ENCODE data around the gene UBASH3B.

Gene UBASH3B

GRCh38 chr11:122650619-122651018, 4.9 kb upstream of the UBASH3B start:
- Histone ChIP-seq H3K36me3 (ENCODE audit: insufficient read depth, low read length) (no peaks in the 10 kb centered on the region), H3K4me3 (ENCODE audit: low read length) (no peak overlapping the region), H3K9me3 (replicated peaks; ENCODE audit: low read length) (no peaks in the 10 kb centered on the region), H3K4me1 (ENCODE audit: control insufficient read depth, insufficient read depth, low read length) (peaks cover 24% of the 10 kb centered on the region), H3K9ac (ENCODE audit: low read depth, low read length) (no peak overlapping the region), H3K4me2 (ENCODE audit: low read length) (no peak overlapping the region), H3K27me3 (ENCODE audit: control insufficient read depth, insufficient read depth, low read length) (no peaks in the 10 kb centered on the region)

- Histone ChIP-seq H3K27me3 (ENCODE audit: control insufficient read depth, insufficient read depth, low read length) (no peaks in the 10 kb centered on the region), H3K36me3 (ENCODE audit: insufficient read depth, low read length) (no peaks in the 10 kb centered on the region), H3K4me3 (ENCODE audit: low read length) (no peak overlapping the region), H3K9me3 (replicated peaks; ENCODE audit: low read length) (no peaks in the 10 kb centered on the region), H3K9ac (ENCODE audit: low read depth, low read length) (no peak overlapping the region), H3K4me1 (ENCODE audit: control insufficient read depth, insufficient read depth, low read length) (peaks cover 14% of the 10 kb centered on the region), H3K4me2 (ENCODE audit: low read length) (no peak overlapping the region)
Observed at GRCh38 chr11:122652495-122652894, 3.0 kb upstream of the UBASH3B start.

GRCh38 chr11:122653916-122654585, 1.5 kb upstream of the UBASH3B start:
- no peaks in the 10 kb centered on the region for H3K27me3 ChIP-seq (ENCODE audit: control insufficient read depth, insufficient read depth, low read length)
- no peak overlapping the region for H3K4me3 ChIP-seq (ENCODE audit: low read length)
- peaks cover 19% of the 10 kb centered on the region for H3K4me1 ChIP-seq (ENCODE audit: control insufficient read depth, insufficient read depth, low read length)
- H3K36me3 ChIP-seq (ENCODE audit: insufficient read depth, low read length): peaks cover 10% of the 10 kb centered on the region
- H3K9me3 ChIP-seq (replicated peaks; ENCODE audit: low read length): no peaks in the 10 kb centered on the region
- no peak overlapping the region for H3K9ac ChIP-seq (ENCODE audit: low read depth, low read length)
- no peak overlapping the region for H3K4me2 ChIP-seq (ENCODE audit: low read length)

GRCh38 chr11:122656073-122656630, 630 bp downstream of the UBASH3B start:
- Histone ChIP-seq H3K27me3 (ENCODE audit: control insufficient read depth, insufficient read depth, low read length) (no peaks in the 10 kb centered on the region), H3K9ac (ENCODE audit: low read depth, low read length) (peak overlapping the region; percentile 97), H3K4me2 (ENCODE audit: low read length) (peak overlapping the region; percentile 94), H3K9me3 (replicated peaks; ENCODE audit: low read length) (no peaks in the 10 kb centered on the region), H3K4me1 (ENCODE audit: control insufficient read depth, insufficient read depth, low read length) (peaks cover 29% of the 10 kb centered on the region), H3K36me3 (ENCODE audit: insufficient read depth, low read length) (peaks cover 11% of the 10 kb centered on the region), H3K4me3 (ENCODE audit: low read length) (peak overlapping the region; percentile 100)

GRCh38 chr11:122656631-122657101, 1.1 kb downstream of the UBASH3B start:
- H3K36me3 ChIP-seq (ENCODE audit: insufficient read depth, low read length): peaks cover 14% of the 10 kb centered on the region

GRCh38 chr11:122659676-122660554, 4.4 kb downstream of the UBASH3B start:
- no peak overlapping the region for H3K4me3 ChIP-seq (ENCODE audit: low read length)
- peaks cover 20% of the 10 kb centered on the region for H3K36me3 ChIP-seq (ENCODE audit: insufficient read depth, low read length)
- H3K9me3 ChIP-seq (replicated peaks; ENCODE audit: low read length): no peaks in the 10 kb centered on the region
- peaks cover 47% of the 10 kb centered on the region for H3K4me1 ChIP-seq (ENCODE audit: control insufficient read depth, insufficient read depth, low read length)
- peak overlapping the region; percentile 15 for H3K4me2 ChIP-seq (ENCODE audit: low read length)
- no peaks in the 10 kb centered on the region for H3K27me3 ChIP-seq (ENCODE audit: control insufficient read depth, insufficient read depth, low read length)
- H3K9ac ChIP-seq (ENCODE audit: low read depth, low read length): no peak overlapping the region

More at GRCh38 chr11:122656631-122657101, 1.1 kb downstream of the UBASH3B start:
- Histone ChIP-seq H3K4me1 (ENCODE audit: control insufficient read depth, insufficient read depth, low read length) (peaks cover 33% of the 10 kb centered on the region), H3K4me2 (ENCODE audit: low read length) (peak overlapping the region; percentile 94), H3K27me3 (ENCODE audit: control insufficient read depth, insufficient read depth, low read length) (no peaks in the 10 kb centered on the region), H3K4me3 (ENCODE audit: low read length) (peak overlapping the region; percentile 100), H3K9ac (ENCODE audit: low read depth, low read length) (peak overlapping the region; percentile 97), H3K9me3 (replicated peaks; ENCODE audit: low read length) (no peaks in the 10 kb centered on the region)

GRCh38 chr11:122661182-122661945, 5.8 kb downstream of the UBASH3B start:
- H3K4me2 ChIP-seq (ENCODE audit: low read length): no peak overlapping the region
- peaks cover 25% of the 10 kb centered on the region for H3K36me3 ChIP-seq (ENCODE audit: insufficient read depth, low read length)
- no peak overlapping the region for H3K9ac ChIP-seq (ENCODE audit: low read depth, low read length)
- no peaks in the 10 kb centered on the region for H3K27me3 ChIP-seq (ENCODE audit: control insufficient read depth, insufficient read depth, low read length)
- no peaks in the 10 kb centered on the region for H3K9me3 ChIP-seq (replicated peaks; ENCODE audit: low read length)
- no peak overlapping the region for H3K4me3 ChIP-seq (ENCODE audit: low read length)
- peaks cover 42% of the 10 kb centered on the region for H3K4me1 ChIP-seq (ENCODE audit: control insufficient read depth, insufficient read depth, low read length)

- no peaks in the 10 kb centered on the region for H3K27me3 ChIP-seq (ENCODE audit: control insufficient read depth, insufficient read depth, low read length)
- H3K4me1 ChIP-seq (ENCODE audit: control insufficient read depth, insufficient read depth, low read length): peaks cover 37% of the 10 kb centered on the region
- H3K4me2 ChIP-seq (ENCODE audit: low read length): no peak overlapping the region
- no peaks in the 10 kb centered on the region for H3K9me3 ChIP-seq (replicated peaks; ENCODE audit: low read length)
- H3K9ac ChIP-seq (ENCODE audit: low read depth, low read length): no peak overlapping the region
- H3K36me3 ChIP-seq (ENCODE audit: insufficient read depth, low read length): peaks cover 23% of the 10 kb centered on the region
- no peak overlapping the region for H3K4me3 ChIP-seq (ENCODE audit: low read length)
Observed at GRCh38 chr11:122663056-122663740, 7.7 kb downstream of the UBASH3B start.

GRCh38 chr11:122663764-122664163, 8.2 kb downstream of the UBASH3B start:
- Histone ChIP-seq H3K4me2 (ENCODE audit: low read length) (no peak overlapping the region), H3K9ac (ENCODE audit: low read depth, low read length) (no peak overlapping the region), H3K4me1 (ENCODE audit: control insufficient read depth, insufficient read depth, low read length) (peaks cover 37% of the 10 kb centered on the region), H3K9me3 (replicated peaks; ENCODE audit: low read length) (no peaks in the 10 kb centered on the region), H3K4me3 (ENCODE audit: low read length) (no peak overlapping the region), H3K36me3 (ENCODE audit: insufficient read depth, low read length) (peaks cover 17% of the 10 kb centered on the region), H3K27me3 (ENCODE audit: control insufficient read depth, insufficient read depth, low read length) (no peaks in the 10 kb centered on the region)

GRCh38 chr11:122664188-122664587, 8.7 kb downstream of the UBASH3B start:
- Histone ChIP-seq H3K4me1 (ENCODE audit: control insufficient read depth, insufficient read depth, low read length) (peaks cover 41% of the 10 kb centered on the region), H3K36me3 (ENCODE audit: insufficient read depth, low read length) (peaks cover 17% of the 10 kb centered on the region), H3K9ac (ENCODE audit: low read depth, low read length) (no peak overlapping the region), H3K9me3 (replicated peaks; ENCODE audit: low read length) (no peaks in the 10 kb centered on the region), H3K4me2 (ENCODE audit: low read length) (no peak overlapping the region), H3K4me3 (ENCODE audit: low read length) (no peak overlapping the region), H3K27me3 (ENCODE audit: control insufficient read depth, insufficient read depth, low read length) (no peaks in the 10 kb centered on the region)

Measured in skeletal muscle satellite cell (primary cell).